ENCODE results near the gene KL.

GRCh38 chr13:33051632-33052031 is 35.4 kb downstream of the KL start:
- no peak for TF ChIP-seq POLR2A (IDR thresholded peaks at IDR 0.05)
- TF ChIP-seq CTCF (IDR thresholded peaks at IDR 0.05 in 4 of 5, conservative IDR thresholded peaks at IDR 0.05 in 1 of 5), result no peak

Data from gastrocnemius medialis (tissue), 4 donors.